Activated CD8-positive, alpha-beta T cell treated with anti-CD3 and anti-CD28 coated beads for 36 hours (primary cell): Measurements from ENCODE around the gene EIF2S3. TPM values are rescaled to one million over a fixed set of nuclear protein-coding genes. Genes with fewer than 3 reads are reported as not detected.
"Not testable (repeated sequence)": the region's sequence is repeated elsewhere in the genome, so short reads cannot be mapped to it uniquely, and the experiment has no call there.

ENCODE experiments used
- ATAC-seq: fragments of 200-7000 bp; cut with Tn5 transposase; one replicate; pipeline ENCODE4 v1.10.0; 2021; ENCODE audit warnings: mild to moderate bottlenecking, moderate library complexity
- CTCF ChIA-PET: fragments of 350-600 bp; sonication (Branson Sonifier 250); formaldehyde crosslinking; loops from one replicate; lab custom pipeline; 2021; ENCODE audit warnings: antibody characterized with exemption; lab: Charles Lee
- POLR2A ChIA-PET: fragments of 350-600 bp; sonication (Branson Sonifier 250); formaldehyde crosslinking; loops from one replicate; lab custom pipeline; 2021; ENCODE audit warnings: antibody characterized with exemption; lab: Charles Lee
- DNase-seq: peaks from one replicate; pipeline ENCODE4 v3.0.0-alpha.2; 2020
- H3K27ac Mint-ChIP-seq: one replicate; pipeline ENCODE4 v1.8.0; 2021; ENCODE audit warnings: mild to moderate bottlenecking, mixed read lengths
- H3K27me3 Mint-ChIP-seq: one replicate; pipeline ENCODE4 v1.8.0; 2021; ENCODE audit warnings: mixed read lengths
- H3K36me3 Mint-ChIP-seq: one replicate; pipeline ENCODE4 v1.8.0; 2021; ENCODE audit warnings: low read depth, mixed read lengths
- H3K4me1 Mint-ChIP-seq: one replicate; pipeline ENCODE4 v1.8.0; 2021; ENCODE audit warnings: low read depth, mixed read lengths
- H3K4me3 Mint-ChIP-seq: one replicate; pipeline ENCODE4 v1.8.0; 2021; ENCODE audit warnings: mild to moderate bottlenecking, moderate library complexity, mixed read lengths
- H3K9me3 Mint-ChIP-seq: one replicate; pipeline ENCODE4 v1.8.0; 2021; ENCODE audit warnings: mixed read lengths
- intact Hi-C: fragments of 100-400 bp; cut with micrococcal nuclease; formaldehyde crosslinking; loops from one replicate; pipeline ENCODE4 v1.10.0; 2022
- total RNA-seq, 2 experiments: library from RNA; stranded (reverse); gene quantifications; one replicate each; pipeline ENCODE4 v1.2.3, GENCODE V29; 2021
- TF ChIP-seq, protein P1 (sequence below): fragments of 200-600 bp; IDR thresholded peaks from one replicate; pipeline ENCODE4 v1.8.0; 2022; ENCODE audit warnings: antibody characterized with exemption, mild to moderate bottlenecking

Gene EIF2S3
- total RNA-seq, 2 experiments from 2014 or later: 350 to 366 TPM

DNA sequence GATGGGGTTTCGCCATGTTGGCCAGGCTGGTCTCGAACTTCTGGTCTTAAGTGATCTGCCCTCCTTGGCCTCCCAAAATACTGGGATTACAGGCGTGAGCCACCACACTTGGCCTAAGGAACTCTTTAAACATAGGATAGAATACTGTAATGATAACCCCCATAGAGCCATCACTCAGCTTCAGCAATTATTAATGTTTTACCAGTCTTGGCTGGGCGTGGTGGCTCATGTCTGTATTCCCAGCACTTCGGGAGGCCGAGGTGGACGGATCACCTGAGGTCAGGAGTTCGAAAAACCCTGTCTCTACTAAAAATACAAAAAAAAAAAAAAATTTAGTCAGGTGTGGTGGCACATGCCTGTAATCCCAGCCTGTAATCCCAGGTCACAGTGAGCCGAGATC is 15.1 kb downstream of the EIF2S3 start:
- H3K27ac Mint-ChIP-seq: no peak overlapping the region
- H3K36me3 Mint-ChIP-seq: peaks cover 27% of the 10 kb centered on the region
- no peaks in the 10 kb centered on the region for H3K27me3 Mint-ChIP-seq
- intact Hi-C loops: no loop called here
- no peaks in the 10 kb centered on the region for H3K4me1 Mint-ChIP-seq
- H3K4me3 Mint-ChIP-seq: no peak overlapping the region
- CTCF ChIA-PET: interaction anchor here (1.2 kb wide), 1 partner anchor 16 kb away, joined by 3 read pairs; no protein-coding TSS in a partner anchor
- POLR2A ChIA-PET: interaction anchor here (1.5 kb wide), 1 partner anchor 10 kb away, joined by 5 read pairs; no protein-coding TSS in a partner anchor
- no peak for ATAC-seq
- TF ChIP-seq, protein P1, sequence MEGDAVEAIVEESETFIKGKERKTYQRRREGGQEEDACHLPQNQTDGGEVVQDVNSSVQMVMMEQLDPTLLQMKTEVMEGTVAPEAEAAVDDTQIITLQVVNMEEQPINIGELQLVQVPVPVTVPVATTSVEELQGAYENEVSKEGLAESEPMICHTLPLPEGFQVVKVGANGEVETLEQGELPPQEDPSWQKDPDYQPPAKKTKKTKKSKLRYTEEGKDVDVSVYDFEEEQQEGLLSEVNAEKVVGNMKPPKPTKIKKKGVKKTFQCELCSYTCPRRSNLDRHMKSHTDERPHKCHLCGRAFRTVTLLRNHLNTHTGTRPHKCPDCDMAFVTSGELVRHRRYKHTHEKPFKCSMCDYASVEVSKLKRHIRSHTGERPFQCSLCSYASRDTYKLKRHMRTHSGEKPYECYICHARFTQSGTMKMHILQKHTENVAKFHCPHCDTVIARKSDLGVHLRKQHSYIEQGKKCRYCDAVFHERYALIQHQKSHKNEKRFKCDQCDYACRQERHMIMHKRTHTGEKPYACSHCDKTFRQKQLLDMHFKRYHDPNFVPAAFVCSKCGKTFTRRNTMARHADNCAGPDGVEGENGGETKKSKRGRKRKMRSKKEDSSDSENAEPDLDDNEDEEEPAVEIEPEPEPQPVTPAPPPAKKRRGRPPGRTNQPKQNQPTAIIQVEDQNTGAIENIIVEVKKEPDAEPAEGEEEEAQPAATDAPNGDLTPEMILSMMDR: no peak
- H3K9me3 Mint-ChIP-seq: no peaks in the 10 kb centered on the region
- DNase-seq: no peak

DNA sequence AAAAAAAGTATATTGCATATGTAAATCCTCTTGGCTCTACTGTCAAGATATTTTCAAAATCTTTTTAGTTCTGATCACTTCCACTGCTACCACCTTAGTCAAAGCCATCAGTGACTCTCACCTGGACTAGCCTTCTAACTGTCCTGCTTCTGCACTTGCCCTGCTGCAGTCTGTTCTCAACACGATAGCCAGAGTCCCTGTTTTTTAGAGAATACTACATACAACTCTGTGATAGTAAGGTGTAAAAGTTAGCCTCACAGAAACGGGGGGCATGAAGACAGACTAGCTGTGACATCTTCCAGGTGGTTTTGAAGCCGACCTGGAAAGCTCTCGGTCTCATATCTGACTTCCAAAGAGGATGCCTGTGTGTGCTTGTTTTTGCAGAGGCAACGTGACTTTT is 24.7 kb downstream of the EIF2S3 start:
- TF ChIP-seq, protein P1: no peak
- intact Hi-C loops: no loop called here
- H3K27ac Mint-ChIP-seq: peak overlapping the region; percentile 85
- CTCF ChIA-PET: no interaction called here
- no peak for ATAC-seq
- H3K9me3 Mint-ChIP-seq: no peaks in the 10 kb centered on the region
- H3K27me3 Mint-ChIP-seq: no peaks in the 10 kb centered on the region
- POLR2A ChIA-PET: interaction anchor here (0.7 to 1.3 kb wide), 2 partner anchors 14 to 25 kb away, joined by 3 to 7 read pairs; partner anchors contain the start of gene EIF2S3
- no peak overlapping the region for H3K4me3 Mint-ChIP-seq
- no peak for DNase-seq
- H3K4me1 Mint-ChIP-seq: peaks cover 20% of the 10 kb centered on the region
- H3K36me3 Mint-ChIP-seq: peaks cover 31% of the 10 kb centered on the region

DNA sequence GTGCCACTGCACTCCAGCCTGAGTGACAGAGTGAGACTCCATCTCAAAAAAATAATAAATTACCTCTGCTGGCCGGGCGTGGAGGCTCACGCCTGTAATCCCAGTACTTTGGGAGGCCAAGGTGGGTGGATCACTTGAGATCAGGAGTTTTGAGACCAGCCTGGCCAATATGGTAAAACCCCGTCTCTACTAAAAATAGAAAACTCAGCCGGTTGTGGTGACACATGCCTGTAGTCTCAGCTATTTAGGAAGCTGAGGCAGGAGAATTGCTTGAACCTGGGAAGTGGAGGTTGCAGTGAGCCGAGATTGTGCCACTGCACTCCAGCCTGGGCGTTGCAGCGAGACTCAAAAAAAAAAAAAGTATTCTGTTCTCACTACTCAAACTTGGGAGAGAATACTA is 25.5 kb downstream of the EIF2S3 start:
- peak overlapping the region; percentile 85 for H3K27ac Mint-ChIP-seq
- peak overlapping the region; percentile 3 for H3K4me3 Mint-ChIP-seq
- POLR2A ChIA-PET: interaction anchor here (0.7 to 1.3 kb wide), 2 partner anchors 15 to 26 kb away, joined by 3 to 7 read pairs; partner anchors contain the start of gene EIF2S3
- peaks cover 26% of the 10 kb centered on the region for H3K36me3 Mint-ChIP-seq
- H3K9me3 Mint-ChIP-seq, H3K27me3 Mint-ChIP-seq, CTCF ChIA-PET: not testable (repeated sequence)
- H3K4me1 Mint-ChIP-seq: peaks cover 20% of the 10 kb centered on the region
- intact Hi-C loops: loop anchor here (5.0 kb wide), 2 partner anchors 72 to 162 kb away; no protein-coding TSS in a partner anchor
- DNase-seq (peak; percentile 6), ATAC-seq (peak; percentile 17)

DNA sequence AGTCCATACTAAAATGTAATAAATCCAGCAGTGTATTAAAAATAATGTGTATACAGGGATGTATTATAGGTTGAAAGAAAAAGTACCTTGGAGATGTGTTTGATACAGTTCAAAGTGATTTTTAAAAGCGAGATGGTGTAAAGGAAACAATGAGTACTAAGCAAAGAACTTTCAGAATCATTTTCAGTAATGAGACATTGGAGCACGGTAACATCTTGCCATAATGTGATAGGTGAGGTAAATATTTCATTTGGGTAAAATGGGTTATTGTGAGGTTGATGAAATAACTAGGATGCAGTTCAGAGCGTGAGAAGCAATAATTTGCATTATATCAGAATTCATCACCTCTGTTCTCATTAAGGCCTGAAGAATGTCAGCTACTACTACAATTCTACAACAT is 25.9 kb downstream of the EIF2S3 start:
- CTCF ChIA-PET: no interaction called here

DNA sequence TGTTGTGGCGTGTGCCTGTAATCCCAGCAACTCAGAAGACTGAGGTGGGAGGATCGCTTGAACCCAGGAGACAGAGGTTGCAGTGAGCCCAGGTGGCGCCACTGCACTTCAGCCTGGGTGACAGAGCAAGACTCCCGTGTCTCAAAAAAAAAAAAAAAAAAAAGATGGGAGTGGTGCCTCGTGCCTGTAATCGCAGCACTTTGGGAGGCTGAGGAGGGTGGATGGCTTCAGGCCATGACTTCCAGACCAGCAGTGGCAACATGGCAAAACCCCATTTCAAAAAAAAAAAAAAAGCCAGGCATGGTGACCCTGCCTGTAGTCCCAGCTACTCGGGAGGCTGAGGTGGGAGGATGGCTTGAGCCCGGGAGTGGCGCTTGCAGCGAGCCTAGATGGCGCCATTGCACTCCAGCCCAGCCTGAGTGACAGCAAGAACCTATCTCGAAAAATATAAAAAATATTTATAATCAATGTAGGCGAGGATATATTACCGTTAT is 27.0 kb downstream of the EIF2S3 start:
- Mint-ChIP-seq H3K27ac (no peak overlapping the region), H3K36me3 (peaks cover 15% of the 10 kb centered on the region), H3K4me3 (peak overlapping the region; percentile 45), H3K27me3 (no peaks in the 10 kb centered on the region), H3K4me1 (peaks cover 18% of the 10 kb centered on the region), H3K9me3 (no peaks in the 10 kb centered on the region)
- intact Hi-C loops: loop anchor here (5.0 kb wide), 2 partner anchors 71 to 161 kb away; no protein-coding TSS in a partner anchor
- CTCF ChIA-PET: interaction anchor here (1.0 to 1.6 kb wide), 4 partner anchors 27 to 161 kb away, joined by 3 to 5 read pairs (median 4); partner anchors contain the start of gene EIF2S3
- DNase-seq: peak; percentile 68
- POLR2A ChIA-PET: no interaction called here
- TF ChIP-seq, protein P1: peak; percentile 50
- ATAC-seq: peak; percentile 73

More for the DNA sequence above, 25.9 kb downstream of the EIF2S3 start:
- ATAC-seq (peak; percentile 67), DNase-seq (no peak)
- intact Hi-C loops: loop anchor here (5.0 kb wide), 2 partner anchors 72 to 162 kb away; no protein-coding TSS in a partner anchor
- peaks cover 20% of the 10 kb centered on the region for H3K4me1 Mint-ChIP-seq
- POLR2A ChIA-PET: interaction anchor here (1.3 kb wide), 1 partner anchor 26 kb away, joined by 7 read pairs; the partner anchor contains the start of gene EIF2S3
- peaks cover 23% of the 10 kb centered on the region for H3K36me3 Mint-ChIP-seq
- H3K27me3 Mint-ChIP-seq: no peaks in the 10 kb centered on the region
- no peaks in the 10 kb centered on the region for H3K9me3 Mint-ChIP-seq
- TF ChIP-seq, protein P1: no peak
- H3K27ac Mint-ChIP-seq: peak overlapping the region; percentile 85
- H3K4me3 Mint-ChIP-seq: peak overlapping the region; percentile 3
